Uterus (tissue), 2 donors: ENCODE measurements around the gene TMEM54.

ENCODE experiments used
- CTCF ChIP-seq, 4 experiments: fragments of 200-600 bp in 2 of 4; fragments of 450-650 bp in 2 of 4; sonication (generic) in 2 of 4; IDR thresholded peaks; one replicate each; pipeline ENCODE4 v1.5.1; 2016 to 2019; ENCODE audit warnings: antibody characterized with exemption in 4 of 4, mild to moderate bottlenecking in 2 of 4, moderate library complexity in 1 of 4
- POLR2A ChIP-seq, 2 donors: fragments of 450-650 bp; IDR thresholded peaks; one replicate each; pipeline ENCODE4 v1.6.1; 2016; ENCODE audit warnings: antibody characterized with exemption in 2 of 2, mild to moderate bottlenecking in 1 of 2, moderate library complexity in 1 of 2

- TF ChIP-seq CTCF (IDR thresholded peaks at IDR 0.05) (peak in 3 of 4 experiments; percentile 15 to 52 (median 41)), POLR2A (IDR thresholded peaks at IDR 0.05) (no peak)
Observed at GRCh38 chr1:32892368-32893197, 8.6 kb downstream of the TMEM54 start.
